ENCODE data around the gene CPE. TPM values are rescaled to one million over a fixed set of nuclear protein-coding genes. Genes with fewer than 3 reads are reported as not detected.

Gene CPE
- total RNA-seq: 100 to 1,000 TPM in 5 of 9 donors, 10 to 100 TPM in 4; 24.8 to 272 (median 138) TPM
- 100 to 1,000 TPM in 1 of 3 donors, 10 to 100 TPM in 2; 40.2 to 152 (median 46.6) TPM for polyA plus RNA-seq
- long read RNA-seq, donor 1, transcript CPE-201 (9 exons, 2,421 nt): major isoform, 101 of 224 reads
- long read RNA-seq, donor 1, partial matches to known transcripts: 115 of 224 reads
- long read RNA-seq, donor 1, other reads (novel, unspliced or antisense): 6 of 224 reads
- long read RNA-seq, donor 2, transcript CPE-201 (9 exons, 2,421 nt): major isoform, 30 of 78 reads
- long read RNA-seq, donor 2, partial matches to known transcripts: 48 of 78 reads
- long read RNA-seq, donor 2, other reads (novel, unspliced or antisense): 0 of 78 reads
- long read RNA-seq, donor 3, transcript CPE-201 (9 exons, 2,421 nt): major isoform, 76 of 241 reads
- long read RNA-seq, donor 3, partial matches to known transcripts: 157 of 241 reads
- long read RNA-seq, donor 3, other reads (novel, unspliced or antisense): 7 of 241 reads
- long read RNA-seq, donor 4, partial matches to known transcripts: 4 of 7 reads
- long read RNA-seq, donor 4, other reads (novel, unspliced or antisense): 0 of 7 reads
- long read RNA-seq, donor 5, transcript CPE-201 (9 exons, 2,421 nt): major isoform, 234 of 237 reads
- long read RNA-seq, donor 5, partial matches to known transcripts: 2 of 237 reads
- long read RNA-seq, donor 5, other reads (novel, unspliced or antisense): 1 of 237 reads
- long read RNA-seq, donor 6, partial matches to known transcripts: 13 of 17 reads
- long read RNA-seq, donor 6, other reads (novel, unspliced or antisense): 1 of 17 reads
- long read RNA-seq, donor 7, transcript CPE-201 (9 exons, 2,421 nt): major isoform, 28 of 38 reads
- long read RNA-seq, donor 7, partial matches to known transcripts: 7 of 38 reads
- long read RNA-seq, donor 7, other reads (novel, unspliced or antisense): 0 of 38 reads
- long read RNA-seq, donor 8, transcript CPE-201 (9 exons, 2,421 nt): major isoform, 55 of 95 reads
- long read RNA-seq, donor 8, partial matches to known transcripts: 33 of 95 reads
- long read RNA-seq, donor 8, other reads (novel, unspliced or antisense): 7 of 95 reads
- long read RNA-seq, donor 9, transcript CPE-201 (9 exons, 2,421 nt): major isoform, 39 of 94 reads
- long read RNA-seq, donor 9, partial matches to known transcripts: 55 of 94 reads
- long read RNA-seq, donor 9, other reads (novel, unspliced or antisense): 0 of 94 reads
- long read RNA-seq, donor 10, transcript CPE-201 (9 exons, 2,421 nt): major isoform, 32 of 55 reads
- long read RNA-seq, donor 10, partial matches to known transcripts: 22 of 55 reads
- long read RNA-seq, donor 10, other reads (novel, unspliced or antisense): 0 of 55 reads

- Histone ChIP-seq H3K27ac (peak within 1 kb of the TSS in 3 of 5 donors; percentile 69 to 85 (median 75)), H3K27me3 (no peaks in the 10 kb centered on the region), H3K4me1 (replicated peaks in 1 of 2) (peaks cover 0 to under 1% of the 10 kb centered on the region in 2 donors), H3K4me3 (peak within 1 kb of the TSS; percentile 27 to 77 (median 34)), H3K9me3 (replicated peaks in 1 of 3) (no peaks in the 10 kb centered on the region), H3K36me3 (replicated peaks in 1 of 2) (no peaks in the 10 kb centered on the region)
- DNase-seq: peak; percentile 75 to 92 (median 83)
- intact Hi-C loops (cut with DNase I): no loop called here
- TF ChIP-seq CTCF (IDR thresholded peaks at IDR 0.05) (peak; percentile 20 to 79 (median 71)), POLR2A (IDR thresholded peaks at IDR 0.05) (peak; percentile 84 to 91)
- 1 to 16% (median 1%) methylated on average over 2 to 82 of the region's 82 CpGs for WGBS, 4 donors
Observed at GRCh38 chr4:165378745-165379677, at the start of gene CPE. Gene CPE (plus strand): TSS chr4:165379008. CDS start chr4:165379222, 214 bp downstream.

GRCh38 chr4:165330071-165330470 lies 48.7 kb upstream of the CPE start:
- Histone ChIP-seq H3K36me3 (replicated peaks in 1 of 2) (no peaks in the 10 kb centered on the region), H3K4me1 (replicated peaks in 1 of 2) (peaks cover 17 to 48% of the 10 kb centered on the region in 2 donors), H3K9me3 (replicated peaks in 1 of 3) (no peaks in the 10 kb centered on the region), H3K4me3 (no peak overlapping the region), H3K27me3 (no peaks in the 10 kb centered on the region), H3K27ac (no peak overlapping the region)
- 90 to 96% (median 95%) methylated on average over 2 of the region's 2 CpGs for WGBS, 4 donors
- intact Hi-C loops (cut with DNase I): no loop called here
- no peak for DNase-seq
- no peak for TF ChIP-seq CTCF (IDR thresholded peaks at IDR 0.05)
- TF ChIP-seq POLR2A (IDR thresholded peaks at IDR 0.05): no peak

- TF ChIP-seq CTCF (IDR thresholded peaks at IDR 0.05): no peak
- no peak for TF ChIP-seq POLR2A (IDR thresholded peaks at IDR 0.05)
- H3K4me3 ChIP-seq: no peak overlapping the region
- H3K27ac ChIP-seq: no peak overlapping the region
- H3K36me3 ChIP-seq (replicated peaks in 1 of 2): no peaks in the 10 kb centered on the region
- no peak for DNase-seq
- H3K9me3 ChIP-seq (replicated peaks in 1 of 3): no peaks in the 10 kb centered on the region
- H3K4me1 ChIP-seq (replicated peaks in 1 of 2): peaks cover 16 to 46% of the 10 kb centered on the region in 2 donors
- 84 to 88% (median 86%) methylated on average over 5 of the region's 5 CpGs for WGBS, 4 donors
- H3K27me3 ChIP-seq: no peaks in the 10 kb centered on the region
- intact Hi-C loops (cut with DNase I): no loop called here
Observed at GRCh38 chr4:165330666-165331065, 48.1 kb upstream of the CPE start.

All from adrenal gland (tissue), 19 donors.